K562 (cell line): ENCODE results near the gene WIF1.

Experiments used
- CTCF ChIP-seq, 3 experiments: IDR thresholded peaks in 2 of 3; conservative IDR thresholded peaks in 1 of 3; 2 replicates each; pipeline ENCODE4 v1.5.1; 2011 to 2012; ENCODE audit warnings: low read length in 3 of 3, mild to moderate bottlenecking in 3 of 3, control low read depth in 2 of 3, improper control_type of control experiment in 1 of 3, inconsistent platforms in 1 of 3, low read depth in 1 of 3, mixed read lengths in 1 of 3, moderate library complexity in 1 of 3; ENCODE audit not compliant: insufficient read depth in 2 of 3
- DNMT1 ChIP-seq: fragments of 450-650 bp; IDR thresholded peaks from 2 replicates; pipeline ENCODE4 v1.6.1; 2016; ENCODE audit warnings: antibody characterized with exemption, mild to moderate bottlenecking
- MXI1 ChIP-seq: IDR thresholded peaks from 2 replicates; pipeline ENCODE4 v1.6.1; 2011; ENCODE audit warnings: low read depth, mild to moderate bottlenecking, improper control_type of control experiment, low read length
- SMAD4 ChIP-seq: fragments of 250-450 bp; sonication (Bioruptor Pico); conservative IDR thresholded peaks from 2 replicates; pipeline ENCODE4 v1.8.0; 2021; ENCODE audit warnings: inconsistent platforms, mild to moderate bottlenecking, moderate library complexity
- ZNF23 ChIP-seq: fragments of 250-450 bp; sonication (Bioruptor Pico); IDR thresholded peaks from 2 replicates; pipeline ENCODE4 v1.4.0; 2020; ENCODE audit warnings: mild to moderate bottlenecking

GRCh38 chr12:65125975-65126374 is 4.9 kb upstream of the WIF1 start:
- no peak for TF ChIP-seq SMAD4 (CRISPR knock-in tag)
- TF ChIP-seq CTCF (IDR thresholded peaks at IDR 0.05 in 2 of 3, conservative IDR thresholded peaks at IDR 0.05 in 1 of 3; ENCODE audit: insufficient read depth in 2 of 3, low read depth in 1 of 3, low read length in 3 of 3) = no peak
- no peak for TF ChIP-seq MXI1
- no peak for TF ChIP-seq ZNF23 (CRISPR knock-in tag)
- no peak for TF ChIP-seq DNMT1
